Dedifferentiated amniotic fluid mesenchymal stem cell (primary cell): ENCODE measurements around the gene BARHL1.
"Not testable (repeated sequence)": the region's sequence is repeated elsewhere in the genome, so short reads cannot be mapped to it uniquely, and the experiment has no call there.

Source experiments
- DNase-seq: peaks from one replicate; pipeline ENCODE4 v3.0.0-alpha.2; 2016; ENCODE audit errors: extremely low spot score

BARHL1 gene

GRCh38 chr9:132556235-132556634, 26.2 kb upstream of the BARHL1 start:
- no peak for DNase-seq

DNA sequence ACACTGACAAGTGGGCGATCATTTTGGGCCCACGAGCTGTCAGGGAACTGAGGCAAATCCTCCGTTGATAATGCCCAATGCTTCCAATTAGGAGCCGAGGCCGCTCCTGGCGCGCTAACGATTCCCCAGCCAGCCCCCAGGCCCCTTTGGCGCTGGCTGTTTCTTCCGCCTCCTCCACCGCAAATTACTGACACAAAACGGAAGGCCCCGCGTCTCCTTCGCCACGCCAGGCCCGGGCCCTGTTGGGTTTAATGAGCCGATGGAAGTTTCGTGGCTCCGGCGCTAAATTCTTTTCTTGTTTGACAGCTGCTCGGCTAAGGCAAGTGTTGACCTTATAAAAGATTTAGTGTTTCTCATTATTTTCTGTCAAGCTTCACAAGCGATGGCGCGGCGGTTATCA, 25.7 kb upstream of the BARHL1 start:
- DNase-seq, result no peak

- no peak for DNase-seq
Observed at GRCh38 chr9:132557159-132557558, 25.2 kb upstream of the BARHL1 start.

- DNase-seq, result no peak
Observed at GRCh38 chr9:132559711-132560110, 22.7 kb upstream of the BARHL1 start.

DNA sequence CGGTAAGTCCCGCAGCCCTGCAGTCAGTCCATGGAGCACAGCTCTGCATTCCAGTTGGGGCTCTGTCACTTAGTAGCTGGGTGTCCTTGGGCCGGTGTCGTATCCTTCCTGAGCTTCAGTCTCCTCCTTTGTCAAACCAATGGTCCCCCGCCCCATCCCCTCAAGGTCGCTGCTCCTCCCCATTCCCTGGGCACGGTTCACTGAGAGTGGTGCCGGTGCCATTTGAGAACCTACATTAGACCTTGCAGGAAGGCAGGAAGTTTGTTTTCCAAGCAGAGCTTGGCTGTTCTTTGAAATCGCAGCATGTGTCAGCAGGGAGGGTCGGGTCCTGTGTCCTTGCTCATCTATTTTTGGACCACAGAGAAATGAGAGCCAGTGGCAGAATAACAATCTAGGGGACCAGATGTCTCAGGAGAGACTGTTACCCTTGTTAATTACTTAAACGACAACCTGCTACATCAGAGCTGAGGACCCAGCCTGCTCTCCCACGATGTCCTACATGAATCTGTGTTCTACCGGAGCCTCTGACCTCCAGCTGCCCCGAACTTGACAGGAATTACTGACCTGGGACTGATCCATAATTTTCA, 21.7 kb upstream of the BARHL1 start:
- no peak for DNase-seq

- DNase-seq, result no peak
Observed at GRCh38 chr9:132562306-132562573, 20.2 kb upstream of the BARHL1 start.

DNA sequence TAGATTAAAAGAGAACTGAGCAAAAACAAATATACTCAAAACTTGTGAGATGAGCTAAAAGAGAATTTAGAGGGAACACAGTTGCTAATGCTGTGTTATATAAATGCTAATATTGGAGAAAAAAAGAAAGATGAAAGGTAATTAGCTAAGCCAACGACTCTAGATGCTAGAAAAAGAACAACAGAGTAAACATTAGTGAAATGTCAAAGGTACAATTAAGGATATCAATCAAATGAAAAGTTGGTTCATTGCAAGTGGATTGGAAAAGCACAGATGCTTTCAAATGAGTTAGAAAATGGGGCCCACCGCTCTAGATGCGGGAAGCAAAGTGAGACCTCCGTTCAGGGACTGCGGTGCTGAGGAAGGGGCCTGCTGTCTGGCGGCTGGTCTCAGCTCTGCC, 17.9 kb upstream of the BARHL1 start:
- no peak for DNase-seq

DNA sequence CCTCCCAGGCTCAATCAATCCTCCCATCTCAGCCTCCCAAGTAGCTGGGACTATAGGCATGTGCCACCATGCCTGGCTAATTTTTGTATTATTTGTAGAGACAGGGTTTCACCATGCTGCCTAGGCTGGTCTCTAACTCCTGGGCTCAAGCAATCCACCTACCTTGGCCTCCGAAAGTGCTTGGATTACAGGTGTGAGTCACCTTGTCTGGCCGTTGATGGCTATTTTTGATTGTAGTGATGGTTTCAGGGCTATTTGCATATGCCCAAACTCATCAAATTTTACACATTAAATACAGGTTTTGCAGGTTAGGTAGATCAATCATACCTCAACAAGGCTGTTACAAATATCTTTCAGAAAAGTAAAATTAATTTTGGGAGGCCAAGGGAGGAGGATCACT, 13.6 kb upstream of the BARHL1 start:
- not testable (repeated sequence) for DNase-seq

DNA sequence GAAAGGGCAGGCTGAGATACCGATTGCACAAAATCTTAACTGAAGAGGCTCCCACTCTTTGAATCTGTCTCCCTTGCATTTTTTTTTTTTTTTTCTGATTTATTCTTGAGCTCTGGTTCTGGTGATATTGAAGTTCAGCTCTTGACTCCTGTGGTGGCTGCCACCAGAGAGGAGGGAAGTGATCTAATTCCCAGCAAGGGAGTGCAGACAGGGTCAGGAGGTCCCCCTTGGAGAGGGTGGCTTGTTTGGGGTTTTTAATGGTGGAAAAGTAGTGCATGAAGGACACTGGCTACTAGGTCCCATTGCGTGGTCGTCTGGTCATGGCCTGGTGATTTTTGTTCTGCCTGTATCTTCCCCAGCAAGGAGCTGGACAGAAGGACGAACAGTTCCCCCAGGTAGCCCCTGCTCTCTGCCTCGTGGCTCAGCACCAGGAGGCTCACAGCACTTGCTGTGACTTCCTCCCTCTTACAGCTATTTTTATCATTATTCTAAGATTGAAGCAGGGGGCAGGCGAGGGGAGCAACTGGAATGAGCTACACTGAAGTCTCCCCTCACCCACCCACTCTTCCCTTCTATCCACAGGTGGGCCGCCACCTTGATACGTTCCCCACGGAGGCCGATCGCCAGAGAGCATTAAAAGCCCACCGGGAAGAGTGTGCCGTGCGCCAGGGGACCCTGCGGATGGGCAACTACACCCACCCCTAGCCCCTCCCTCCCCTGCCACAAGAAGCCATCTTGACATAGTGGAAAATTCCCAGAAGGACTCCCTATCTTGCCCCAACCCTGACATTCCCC, 10.4 kb upstream of the BARHL1 start:
- no peak for DNase-seq

- no peak for DNase-seq
Observed at GRCh38 chr9:132572921-132573320, 9.5 kb upstream of the BARHL1 start.

DNA sequence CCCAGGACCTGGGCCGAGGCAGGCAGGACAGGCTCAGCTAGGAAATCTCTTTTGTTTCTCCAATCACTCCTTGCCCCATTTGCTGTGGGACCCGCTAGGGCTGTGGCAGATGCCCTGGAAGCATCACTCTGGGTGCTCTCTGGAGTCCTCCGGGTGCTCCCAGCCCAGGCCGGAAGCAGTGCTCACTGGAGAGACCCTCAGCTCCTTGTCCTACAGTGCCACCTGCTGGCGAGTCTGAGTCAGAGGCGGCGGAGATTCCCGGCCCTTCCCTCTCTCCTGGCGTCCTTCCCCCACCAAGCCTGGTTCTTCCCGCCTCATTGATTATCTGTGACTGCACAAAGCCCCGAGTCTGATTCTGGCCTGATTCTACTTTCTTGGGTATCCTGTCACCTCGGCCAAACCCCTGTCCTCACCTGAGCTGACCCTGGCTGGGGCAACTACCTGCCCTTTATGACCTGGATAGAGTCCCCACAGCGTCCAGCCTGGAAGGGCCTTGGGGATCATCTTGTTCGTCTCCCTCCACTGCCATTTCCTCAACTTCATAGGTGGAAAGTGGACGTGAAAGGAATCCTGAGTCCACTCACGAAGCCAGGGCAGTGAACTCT, 7.3 kb upstream of the BARHL1 start:
- DNase-seq, result peak; percentile 50

DNA sequence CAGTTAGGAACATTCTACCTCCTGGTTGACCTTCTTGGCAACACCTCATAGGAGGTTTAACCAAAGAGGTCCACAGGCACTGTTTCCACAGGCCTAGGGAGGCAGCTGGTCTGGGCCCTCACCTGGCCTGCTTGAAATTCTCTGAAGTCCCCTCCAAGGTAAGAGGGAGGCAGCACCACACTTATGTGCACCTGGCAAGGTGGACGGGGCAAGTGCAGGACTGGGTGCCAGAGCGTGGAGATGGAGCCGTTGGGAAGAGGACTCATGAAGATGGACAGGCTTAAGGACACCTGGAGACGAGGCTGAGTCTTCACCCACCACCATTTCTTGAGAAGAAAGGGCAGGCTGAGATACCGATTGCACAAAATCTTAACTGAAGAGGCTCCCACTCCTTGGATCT, 6.6 kb upstream of the BARHL1 start:
- no peak for DNase-seq

DNA sequence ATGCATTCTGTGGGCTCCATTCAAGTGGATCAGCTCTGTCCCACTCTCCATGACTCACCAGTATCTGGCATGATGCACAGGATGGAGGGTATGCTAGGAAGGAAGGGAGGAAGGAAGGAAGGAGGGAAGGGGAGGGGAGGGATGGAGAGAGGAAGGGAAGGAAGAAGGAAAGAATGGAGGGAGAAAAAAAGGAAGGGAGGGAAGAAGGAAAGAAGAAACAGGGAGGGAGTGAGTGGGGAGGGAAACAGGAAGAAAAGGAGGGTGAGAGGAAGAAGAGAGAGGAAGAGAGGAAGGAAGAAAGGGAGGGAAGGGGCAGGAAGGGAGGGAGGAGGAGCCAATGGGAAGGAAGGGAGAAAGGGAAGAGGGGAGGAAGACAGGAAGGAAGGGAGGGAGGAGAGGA, 5.3 kb upstream of the BARHL1 start:
- no peak for DNase-seq

DNA sequence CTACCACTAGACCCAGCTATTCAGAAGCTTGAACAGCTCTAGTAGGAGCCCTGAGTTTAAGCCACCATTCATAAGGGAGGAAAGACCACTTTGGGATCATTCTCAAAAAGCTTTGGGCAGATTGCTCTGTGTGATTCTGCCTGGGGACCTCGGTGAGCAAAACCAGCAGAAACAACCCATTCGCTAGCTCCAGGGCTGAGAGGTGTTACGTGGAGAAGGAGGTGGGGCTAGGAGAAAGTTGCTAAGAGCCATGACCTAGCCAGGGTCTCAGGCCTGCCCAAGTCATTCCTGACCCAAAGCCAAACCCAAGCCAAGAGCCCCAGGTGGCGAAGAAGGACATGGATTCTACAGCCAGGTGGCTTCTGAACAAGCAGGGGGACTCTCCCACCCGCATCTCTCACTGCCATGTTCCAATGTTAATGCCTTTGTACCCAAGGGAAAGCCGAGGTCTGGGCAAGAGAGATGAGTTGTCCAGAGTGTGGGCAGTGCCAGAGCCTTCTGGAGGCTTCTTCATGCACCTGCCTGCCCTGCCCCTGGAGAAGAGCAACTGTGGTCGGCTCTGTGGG, 4.0 kb upstream of the BARHL1 start:
- DNase-seq, result no peak

DNA sequence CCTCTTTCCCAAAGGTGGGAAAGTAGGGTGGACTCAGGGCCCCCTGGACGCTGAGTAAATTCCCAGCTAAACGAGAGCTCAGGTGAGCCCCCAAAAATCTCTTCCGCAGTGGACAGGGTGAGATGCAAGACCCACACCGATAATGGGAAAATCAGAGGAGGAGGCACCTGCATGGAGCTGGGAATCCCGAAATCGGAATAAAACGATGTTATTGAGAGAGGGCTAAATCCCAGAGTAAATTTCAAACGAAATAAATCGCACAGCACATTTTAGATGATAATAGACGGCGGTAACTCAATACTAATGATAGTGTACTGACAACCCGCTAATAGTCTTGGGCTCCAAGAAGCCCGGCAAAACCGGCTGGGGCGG, 3.0 kb upstream of the BARHL1 start:
- DNase-seq, result no peak

GRCh38 chr9:132582786-132583583, 579 bp downstream of the BARHL1 start:
- no peak for DNase-seq

GRCh38 chr9:132583584-132584304, 1.3 kb downstream of the BARHL1 start:
- no peak for DNase-seq

DNA sequence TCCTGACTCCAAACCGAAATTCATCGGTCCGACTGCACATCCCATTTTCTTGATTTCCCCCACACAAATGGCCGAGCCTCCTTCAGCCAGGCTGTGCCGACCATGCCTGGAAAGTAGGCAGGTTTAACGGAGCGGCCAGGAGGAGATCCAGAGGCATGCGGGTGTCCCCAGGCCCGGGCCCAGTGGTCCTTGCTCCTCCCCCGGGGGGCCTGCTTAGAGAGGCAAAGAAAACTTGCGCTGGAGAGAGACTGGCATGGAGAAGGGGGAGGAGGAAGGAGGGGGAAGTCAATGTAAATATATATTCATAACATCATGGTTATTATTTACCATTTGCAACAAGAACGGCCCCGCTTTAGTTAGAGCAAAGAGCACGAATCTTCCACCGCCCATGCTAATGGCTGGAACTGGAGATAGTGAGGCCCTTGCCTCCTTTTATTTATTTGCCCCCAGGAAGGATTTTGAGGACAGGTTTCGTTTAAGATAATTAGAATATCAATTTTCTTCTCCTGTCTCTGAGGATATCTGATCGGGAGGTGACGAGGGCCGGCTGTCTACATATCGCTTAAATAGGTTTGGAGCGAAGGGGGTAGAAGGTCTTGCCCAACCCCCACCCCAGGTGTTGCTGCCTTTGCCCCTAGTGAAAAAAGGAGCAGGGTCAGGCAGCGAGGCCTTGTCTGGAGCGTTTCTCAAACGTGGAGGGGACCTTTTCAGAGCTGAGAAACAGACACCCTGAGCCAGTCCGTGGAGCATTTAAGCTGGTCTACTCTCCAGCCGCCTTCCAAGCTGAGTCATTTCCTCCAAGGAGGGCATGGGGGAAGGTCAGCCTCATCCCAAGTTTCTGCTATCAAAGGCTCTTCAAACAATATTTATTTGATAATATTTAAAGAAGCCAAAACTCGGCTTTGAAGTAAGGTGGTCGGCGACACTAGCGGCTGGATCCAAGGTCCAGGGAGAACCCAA, 2.5 kb downstream of the BARHL1 start:
- DNase-seq, result no peak

DNA sequence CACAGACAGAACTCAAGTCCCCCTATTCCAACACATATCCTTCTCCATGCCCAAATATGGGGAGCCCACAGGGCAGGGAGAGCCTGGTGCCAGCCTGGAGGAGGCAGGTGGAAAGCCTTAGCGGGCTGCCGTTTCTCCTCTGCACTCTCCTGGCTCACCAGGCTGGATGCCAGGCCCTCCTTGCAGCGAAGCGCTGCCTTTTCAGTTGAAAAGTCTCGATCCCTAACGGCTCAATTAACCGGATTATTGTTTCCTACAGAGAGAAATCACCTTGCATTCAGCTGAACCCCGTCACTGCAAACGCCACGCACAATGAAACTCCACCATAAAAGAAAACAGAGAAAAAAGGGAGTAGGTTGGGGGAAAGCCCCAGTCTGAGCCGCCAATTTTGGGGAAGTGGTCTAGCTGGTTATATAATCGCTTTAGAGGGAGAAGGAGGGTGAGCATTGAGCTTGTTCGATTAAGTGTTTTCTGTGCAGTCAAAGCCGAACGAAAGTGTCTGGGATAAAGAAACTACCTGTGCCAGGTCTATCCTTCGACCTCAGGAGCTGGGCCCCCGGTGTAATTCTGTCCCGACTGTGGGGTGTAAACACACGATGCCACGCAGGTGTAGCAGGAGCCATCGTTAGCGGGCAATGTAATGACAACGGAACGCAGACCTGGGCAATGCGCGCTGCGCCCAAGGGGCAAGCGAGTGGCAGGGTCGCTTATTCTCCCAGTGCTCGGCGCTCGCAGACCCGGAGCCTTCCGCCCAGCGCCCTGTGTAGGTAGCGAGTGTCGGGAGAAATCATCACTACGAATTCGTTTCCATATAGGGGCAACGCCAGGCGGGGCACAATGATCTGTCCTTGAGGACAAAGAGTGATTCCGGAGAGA, 3.8 kb downstream of the BARHL1 start:
- DNase-seq, result no peak
